EL (cell line): ENCODE data around the gene CACNA1F.
A peak's percentile ranks its signal among the peaks of the same experiment; 100 is the strongest.

Experiments used
- DNase-seq: peaks from one replicate; pipeline ENCODE4 v3.0.0-alpha.2; 2016

Gene CACNA1F

GRCh38 chrX:49257074-49257790 is 24.1 kb upstream of the CACNA1F start:
- DNase-seq: no peak

GRCh38 chrX:49256268-49256995 is 23.3 kb upstream of the CACNA1F start:
- DNase-seq: no peak

- no peak for DNase-seq
Measured at GRCh38 chrX:49254639-49255038, 21.5 kb upstream of the CACNA1F start.

- no peak for DNase-seq
Measured at GRCh38 chrX:49251325-49251724, 18.2 kb upstream of the CACNA1F start.

GRCh38 chrX:49250578-49250977 is 17.4 kb upstream of the CACNA1F start:
- DNase-seq: no peak

- DNase-seq: no peak
Measured at GRCh38 chrX:49250066-49250465, 16.9 kb upstream of the CACNA1F start.

GRCh38 chrX:49249616-49250015 is 16.5 kb upstream of the CACNA1F start:
- DNase-seq: no peak

- no peak for DNase-seq
Measured at GRCh38 chrX:49249071-49249470, 15.9 kb upstream of the CACNA1F start.

GRCh38 chrX:49247916-49248811 is 15.0 kb upstream of the CACNA1F start:
- no peak for DNase-seq

GRCh38 chrX:49247346-49247745 is 14.2 kb upstream of the CACNA1F start:
- DNase-seq: no peak

- DNase-seq: no peak
Measured at GRCh38 chrX:49246541-49246940, 13.4 kb upstream of the CACNA1F start.

GRCh38 chrX:49244207-49244606 is 11.1 kb upstream of the CACNA1F start:
- DNase-seq: no peak

- DNase-seq: no peak
Measured at GRCh38 chrX:49243166-49243565, 10.0 kb upstream of the CACNA1F start.

GRCh38 chrX:49242545-49243066 is 9.5 kb upstream of the CACNA1F start:
- peak; percentile 13 for DNase-seq

GRCh38 chrX:49238735-49239134 is 5.6 kb upstream of the CACNA1F start:
- DNase-seq: no peak

GRCh38 chrX:49237060-49237459 is 3.9 kb upstream of the CACNA1F start:
- no peak for DNase-seq

GRCh38 chrX:49233887-49234555 is 881 bp upstream of the CACNA1F start:
- DNase-seq: no peak

GRCh38 chrX:49232525-49232924 is 615 bp downstream of the CACNA1F start:
- no peak for DNase-seq

GRCh38 chrX:49231333-49232000 is 1.7 kb downstream of the CACNA1F start:
- no peak for DNase-seq

- DNase-seq: no peak
Measured at GRCh38 chrX:49230500-49231232, 2.5 kb downstream of the CACNA1F start.

GRCh38 chrX:49228185-49228584 is 5.0 kb downstream of the CACNA1F start:
- no peak for DNase-seq
